GM12864 (cell line): ENCODE results near the gene LY6G5B.

Experiments
- DNase-seq: peaks from one replicate; pipeline ENCODE4 v3.0.0-alpha.2; 2011; ENCODE audit warnings: low read depth
- H3K4me3 ChIP-seq: 2 replicates; pipeline ENCODE4 v1.5.1; 2011; ENCODE audit warnings: mild to moderate bottlenecking, low read depth, low read length, control low read depth
- TF ChIP-seq, protein P1 (sequence below): IDR thresholded peaks from 2 replicates; pipeline ENCODE4 v1.5.1; 2011; ENCODE audit warnings: low read depth, mild to moderate bottlenecking, moderate library complexity, low read length, control low read depth, inconsistent platforms; ENCODE audit errors: missing control alignments

Gene LY6G5B

DNA sequence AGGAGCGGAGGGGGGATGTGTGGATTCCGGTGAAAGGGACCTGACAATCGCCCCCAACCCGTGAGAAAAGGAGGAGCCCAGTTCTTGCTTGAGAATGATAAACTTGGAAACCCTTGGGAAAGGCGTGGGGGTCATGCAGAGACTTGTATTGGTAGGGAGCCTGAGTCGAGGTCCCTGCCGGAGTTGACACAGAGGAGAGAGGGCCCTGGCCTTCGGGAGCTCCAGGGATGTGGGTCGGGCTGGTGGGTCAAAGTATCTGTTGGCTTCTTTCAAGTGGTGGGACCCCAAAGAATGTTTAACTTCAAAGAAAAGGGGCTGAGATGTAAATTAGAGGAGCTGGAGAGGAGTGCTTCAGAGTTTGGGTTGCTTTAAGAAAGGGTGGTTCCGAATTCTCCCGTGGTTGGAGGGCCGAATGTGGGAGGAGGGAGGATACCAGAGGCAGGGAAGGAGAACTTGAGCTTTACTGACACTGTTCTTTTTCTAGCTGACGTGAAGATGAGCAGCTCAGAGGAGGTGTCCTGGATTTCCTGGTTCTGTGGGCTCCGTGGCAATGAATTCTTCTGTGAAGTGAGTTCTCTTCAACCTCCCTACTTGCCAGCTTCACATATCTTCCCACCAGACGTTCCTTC is 3.3 kb upstream of the LY6G5B start:
- DNase-seq: no peak
- TF ChIP-seq, protein P1, sequence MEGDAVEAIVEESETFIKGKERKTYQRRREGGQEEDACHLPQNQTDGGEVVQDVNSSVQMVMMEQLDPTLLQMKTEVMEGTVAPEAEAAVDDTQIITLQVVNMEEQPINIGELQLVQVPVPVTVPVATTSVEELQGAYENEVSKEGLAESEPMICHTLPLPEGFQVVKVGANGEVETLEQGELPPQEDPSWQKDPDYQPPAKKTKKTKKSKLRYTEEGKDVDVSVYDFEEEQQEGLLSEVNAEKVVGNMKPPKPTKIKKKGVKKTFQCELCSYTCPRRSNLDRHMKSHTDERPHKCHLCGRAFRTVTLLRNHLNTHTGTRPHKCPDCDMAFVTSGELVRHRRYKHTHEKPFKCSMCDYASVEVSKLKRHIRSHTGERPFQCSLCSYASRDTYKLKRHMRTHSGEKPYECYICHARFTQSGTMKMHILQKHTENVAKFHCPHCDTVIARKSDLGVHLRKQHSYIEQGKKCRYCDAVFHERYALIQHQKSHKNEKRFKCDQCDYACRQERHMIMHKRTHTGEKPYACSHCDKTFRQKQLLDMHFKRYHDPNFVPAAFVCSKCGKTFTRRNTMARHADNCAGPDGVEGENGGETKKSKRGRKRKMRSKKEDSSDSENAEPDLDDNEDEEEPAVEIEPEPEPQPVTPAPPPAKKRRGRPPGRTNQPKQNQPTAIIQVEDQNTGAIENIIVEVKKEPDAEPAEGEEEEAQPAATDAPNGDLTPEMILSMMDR: no peak
- H3K4me3 ChIP-seq: peak overlapping the region; percentile 90

DNA sequence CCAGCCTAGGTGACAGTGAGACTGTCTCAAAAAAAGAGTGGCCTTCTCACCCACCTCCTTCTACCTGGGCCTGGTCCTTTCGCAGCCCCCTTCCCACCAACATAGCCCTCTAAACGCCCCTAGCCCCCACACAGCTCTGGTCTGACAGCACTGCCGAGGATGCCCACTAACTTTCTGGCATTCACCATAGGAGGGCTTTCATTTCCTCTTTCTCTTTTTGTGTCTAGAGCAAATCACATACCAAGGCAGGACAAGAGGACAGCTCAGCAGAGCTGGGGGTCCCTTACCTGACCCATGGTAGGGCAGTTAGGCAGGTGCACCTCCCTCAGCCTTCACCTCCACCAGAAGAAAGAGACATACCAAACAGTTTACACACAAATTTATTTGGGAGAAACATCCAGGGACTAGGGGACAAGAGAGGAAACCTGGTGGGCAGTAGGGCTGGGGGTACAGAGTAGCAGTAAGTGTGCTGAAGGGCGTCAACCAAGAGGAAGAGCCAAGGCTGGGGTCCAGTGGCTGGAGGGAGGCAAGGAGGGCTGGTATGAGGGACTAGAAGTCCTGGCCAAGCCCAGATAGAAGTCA is 6.6 kb downstream of the LY6G5B start:
- TF ChIP-seq, protein P1: no peak
- no peak overlapping the region for H3K4me3 ChIP-seq
- DNase-seq: no peak

- TF ChIP-seq, protein P1: no peak
- no peak overlapping the region for H3K4me3 ChIP-seq
- no peak for DNase-seq
Measured at GRCh38 chr6:31676904-31677303, 7.1 kb downstream of the LY6G5B start.

- DNase-seq: no peak
- TF ChIP-seq, protein P1: no peak
- H3K4me3 ChIP-seq: no peak overlapping the region
Measured at GRCh38 chr6:31677955-31678354, 8.2 kb downstream of the LY6G5B start.

DNA sequence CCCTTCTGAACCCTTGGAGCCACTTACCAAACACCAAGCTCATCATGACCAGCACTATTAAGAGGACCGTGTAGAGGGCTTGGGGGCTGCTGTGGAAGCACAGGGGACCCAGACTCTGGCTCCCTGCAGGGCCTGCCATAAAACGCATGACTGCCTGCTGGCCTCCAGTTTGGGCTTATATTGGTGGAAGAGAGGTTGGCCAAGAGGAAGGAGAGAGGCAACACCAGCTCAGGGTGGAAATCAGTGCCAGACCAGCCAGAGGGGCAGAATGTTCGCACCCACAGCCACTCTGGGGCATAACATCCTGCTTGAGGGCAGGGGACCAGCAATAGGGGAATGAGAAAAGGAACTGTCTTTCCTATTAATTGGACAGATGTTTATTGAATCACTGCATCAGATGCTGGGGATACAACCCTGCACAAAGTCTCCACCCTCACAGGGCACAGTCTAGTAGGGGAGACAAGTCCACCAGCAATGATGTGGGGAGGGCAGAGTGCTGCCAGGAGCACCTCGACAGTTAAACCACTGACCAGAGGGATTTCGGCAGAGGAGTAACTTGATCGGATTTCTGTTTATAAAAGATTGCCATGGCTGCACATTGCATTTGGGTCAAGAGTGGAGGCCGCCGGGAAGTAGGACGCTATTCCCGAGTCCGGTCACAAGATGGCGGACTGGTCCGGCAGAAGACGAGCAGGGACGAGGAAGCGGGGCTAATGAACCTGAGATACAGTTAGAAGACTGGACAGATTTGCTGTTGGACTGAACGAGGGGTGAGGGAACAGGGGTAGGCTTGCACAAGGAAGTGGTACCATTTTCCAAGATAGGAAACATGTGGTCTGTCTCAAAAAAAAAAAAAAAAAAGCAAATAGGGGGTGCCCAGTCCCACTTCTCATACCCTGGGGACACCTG is 10.7 kb downstream of the LY6G5B start, which contains the start of gene LY6G5C:
Gene LY6G5C (minus strand): TSS at position 842 of the 909 bp plus-strand sequence. CDS start 694 bp downstream, at position 148.
- TF ChIP-seq, protein P1: peak; percentile 77
- H3K4me3 ChIP-seq: peak within 1 kb of the TSS; percentile 44
- DNase-seq: peak; percentile 61

- TF ChIP-seq, protein P1: peak; percentile 15
- H3K4me3 ChIP-seq: peak overlapping the region; percentile 44
- no peak for DNase-seq
Measured at GRCh38 chr6:31681135-31681671, 11.4 kb downstream of the LY6G5B start.
